HCT116 (cell line): ENCODE measurements around the gene GIPR. TPM values are rescaled to one million over a fixed set of nuclear protein-coding genes. Genes with fewer than 3 reads are reported as not detected.

Experiments
- ATAC-seq: fragments of 200-7000 bp; cut with Tn5 transposase; 2 replicates; pipeline ENCODE4 v1.9.1; 2020; ENCODE audit warnings: mild to moderate bottlenecking, moderate library complexity
- BruUV-seq: library from RNA; stranded (reverse); fragments of 400-500 nt; replicated peaks from 2 replicates; lab custom pipeline; 2021; lab: Mats Ljungman, UMichigan
- CTCF ChIA-PET: fragments of 300-600 bp; sonication (Branson Sonifier 250); formaldehyde crosslinking; loops from one replicate; lab custom pipeline; 2021; ENCODE audit warnings: antibody characterized with exemption; lab: Charles Lee
- POLR2A ChIA-PET: fragments of 300-600, 350-600 bp; sonication (Branson Sonifier 250); formaldehyde crosslinking; loops from one replicate; lab custom pipeline; 2021; ENCODE audit warnings: antibody characterized with exemption; lab: Charles Lee
- RAD21 ChIA-PET, 2 experiments: fragments of 300-600 bp; sonication (Branson Sonifier 250); formaldehyde crosslinking; loops; one replicate each; lab custom pipeline; 2023; ENCODE audit warnings: low total read pairs in 2 of 2; ENCODE audit not compliant: uncharacterized antibody in 2 of 2, unreplicated experiment in 2 of 2, low non-redundant PET in 1 of 2; lab: Charles Lee
- DNase-seq: peaks from one replicate; pipeline ENCODE4 v3.0.0-alpha.2; 2010; ENCODE audit warnings: low read depth, low spot score
- H2AFZ ChIP-seq: fragments of 200-600 bp; shearing (Covaris generic), sonication (generic); 2 replicates; pipeline ENCODE4 v1.6.1; 2017; ENCODE audit warnings: low read depth, mixed run types, mixed read lengths, antibody characterized with exemption, low read length; ENCODE audit not compliant: poor library complexity, severe bottlenecking
- H3K27ac ChIP-seq: 2 replicates; pipeline ENCODE4 v1.5.1; 2012; ENCODE audit warnings: low read depth, low read length
- H3K27me3 ChIP-seq: fragments of 200-600 bp; sonication (generic); 2 replicates; pipeline ENCODE4 v1.6.1; 2016; ENCODE audit warnings: mixed run types, low read length, mixed read lengths; ENCODE audit not compliant: insufficient read depth
- H3K36me3 ChIP-seq, 2 experiments: fragments of 200-500 bp in 1 of 2; fragments of 200-600 bp in 1 of 2; sonication (Bioruptor generic) in 1 of 2; sonication (generic) in 1 of 2; 2 replicates each; pipeline versions ENCODE4 v1.5.1 to v1.6.1; 2014 to 2016; ENCODE audit warnings: low read length in 2 of 2, inconsistent platforms in 1 of 2, mixed read lengths in 1 of 2, mixed run types in 1 of 2; ENCODE audit not compliant: insufficient read depth in 2 of 2, control insufficient read depth in 1 of 2
- H3K4me1 ChIP-seq, 2 experiments: fragments of 200-600 bp in 1 of 2; sonication (generic) in 1 of 2; 2 replicates each; pipeline versions ENCODE4 v1.5.1 to v1.6.1; 2012 to 2017; ENCODE audit warnings: low read length in 2 of 2, inconsistent platforms in 1 of 2, mild to moderate bottlenecking in 1 of 2, mixed read lengths in 1 of 2, mixed run types in 1 of 2, moderate library complexity in 1 of 2; ENCODE audit not compliant: insufficient read depth in 2 of 2, control insufficient read depth in 1 of 2
- H3K4me2 ChIP-seq: fragments of 200-600 bp; sonication (generic); 2 replicates; pipeline ENCODE4 v1.6.1; 2017; ENCODE audit warnings: mixed run types, low read length, mixed read lengths
- H3K4me3 ChIP-seq, 2 experiments: fragments of 200-600 bp in 1 of 2; sonication (generic) in 1 of 2; replicated peaks in 1 of 2; 2 replicates each; pipeline ENCODE4 v1.5.1; 2011 to 2016; ENCODE audit warnings: low read length in 2 of 2, control low read depth in 1 of 2, low read depth in 1 of 2, mild to moderate bottlenecking in 1 of 2, mixed read lengths in 1 of 2, mixed run types in 1 of 2
- H3K79me2 ChIP-seq: fragments of 200-600 bp; sonication (generic); 2 replicates; pipeline ENCODE4 v1.6.1; 2017; ENCODE audit warnings: mild to moderate bottlenecking, mixed run types, low read length, moderate library complexity, mixed read lengths; ENCODE audit not compliant: insufficient read depth
- H3K9ac ChIP-seq: fragments of 200-600 bp; sonication (generic); 2 replicates; pipeline ENCODE4 v1.6.1; 2016; ENCODE audit warnings: low read length, mixed read lengths
- H3K9me2 ChIP-seq: fragments of 200-600 bp; sonication (generic), shearing (Covaris generic); 2 replicates; pipeline ENCODE4 v1.6.1; 2017; ENCODE audit warnings: mixed run types, mild to moderate bottlenecking, moderate library complexity; ENCODE audit not compliant: insufficient read depth
- H3K9me3 ChIP-seq, 2 experiments: fragments of 200-500 bp in 1 of 2; fragments of 200-600 bp in 1 of 2; sonication (Bioruptor generic) in 1 of 2; sonication (generic) in 1 of 2; 2 replicates each; pipeline ENCODE4 v1.6.1; 2014 to 2017; ENCODE audit warnings: low read length in 2 of 2, mixed read lengths in 2 of 2, inconsistent platforms in 1 of 2, low read depth in 1 of 2, mild to moderate bottlenecking in 1 of 2, mixed run types in 1 of 2, moderate library complexity in 1 of 2; ENCODE audit not compliant: control insufficient read depth in 1 of 2, insufficient read depth in 1 of 2
- H4K20me1 ChIP-seq: fragments of 200-600 bp; sonication (generic), shearing (Covaris generic); 2 replicates; pipeline ENCODE4 v1.6.1; 2017; ENCODE audit warnings: mixed run types, mild to moderate bottlenecking, moderate library complexity; ENCODE audit not compliant: insufficient read depth
- CTCF ChIP-seq, 3 experiments: fragments of 200-600 bp in 1 of 3; sonication (generic) in 1 of 3; IDR thresholded peaks in 2 of 3; conservative IDR thresholded peaks in 1 of 3; 2 replicates each; pipeline ENCODE4 v1.5.1; 2012 to 2017; ENCODE audit warnings: low read depth in 2 of 3, low read length in 2 of 3, antibody characterized with exemption in 1 of 3, borderline replicate concordance in 1 of 3, control low read depth in 1 of 3, mild to moderate bottlenecking in 1 of 3, mixed read lengths in 1 of 3, mixed run types in 1 of 3, moderate library complexity in 1 of 3; ENCODE audit not compliant: insufficient read depth in 1 of 3
- ELF1 ChIP-seq: IDR thresholded peaks from 2 replicates; pipeline ENCODE4 v1.6.1; 2012; ENCODE audit warnings: low read depth, borderline replicate concordance
- EZH2 ChIP-seq: fragments of 200-600 bp; sonication (generic); IDR thresholded peaks from 2 replicates; pipeline ENCODE4 v1.6.1; 2017; ENCODE audit warnings: antibody characterized with exemption, mixed run types
- JUND ChIP-seq: IDR thresholded peaks from 2 replicates; pipeline ENCODE4 v1.6.1; 2012
- POLR2A ChIP-seq: IDR thresholded peaks from 2 replicates; pipeline ENCODE4 v1.7.0; 2011; ENCODE audit warnings: borderline replicate concordance; ENCODE audit not compliant: insufficient read depth, insufficient read length; ENCODE audit errors: extremely low read depth
- RAD21 ChIP-seq: IDR thresholded peaks from 2 replicates; pipeline ENCODE4 v1.6.1; 2012; ENCODE audit warnings: low read depth, mild to moderate bottlenecking
- SIN3A ChIP-seq: IDR thresholded peaks from 2 replicates; pipeline ENCODE4 v1.6.1; 2012; ENCODE audit warnings: low read depth
- SP1 ChIP-seq: IDR thresholded peaks from 2 replicates; pipeline ENCODE4 v1.6.1; 2012; ENCODE audit warnings: low read depth
- SRF ChIP-seq: IDR thresholded peaks from 2 replicates; pipeline ENCODE4 v1.6.1; 2012; ENCODE audit warnings: low read depth
- TCF7L2 ChIP-seq: IDR thresholded peaks from 2 replicates; pipeline ENCODE4 v1.7.0; 2011; ENCODE audit warnings: borderline replicate concordance, inconsistent platforms; ENCODE audit not compliant: insufficient read depth, insufficient read length; ENCODE audit errors: extremely low read depth
- ZFX ChIP-seq: fragments of 450-650 bp; IDR thresholded peaks from 2 replicates; pipeline ENCODE4 v1.6.1; 2017
- ZNF274 ChIP-seq: fragments of 200-500 bp; sonication (Bioruptor generic); IDR thresholded peaks from 2 replicates; pipeline ENCODE4 v1.6.1; 2014; ENCODE audit warnings: mild to moderate bottlenecking, low read depth, low read length, inconsistent platforms
- intact Hi-C: fragments of 100-400 bp; cut with micrococcal nuclease; formaldehyde crosslinking; loops from 2 replicates; pipeline ENCODE4 v1.10.0; 2022
- total RNA-seq: library from RNA; stranded (reverse); gene quantifications from one replicate; pipeline ENCODE4 v1.2.1, GENCODE V29; 2021; ENCODE audit not compliant: unreplicated experiment
- TF ChIP-seq, protein P1 (sequence below): IDR thresholded peaks from 2 replicates; pipeline ENCODE4 v1.6.1; 2012

GIPR gene
- total RNA-seq, 1 experiment from 2014 or later = 14.1 TPM

GRCh38 chr19:45710356-45711130, 42.5 kb downstream of the GIPR start:
- intact Hi-C loops = no loop called here
- no peak overlapping the region for H3K9ac ChIP-seq
- no peaks in the 10 kb centered on the region for H3K4me1 ChIP-seq
- H3K27ac ChIP-seq = no peak overlapping the region
- BruUV-seq = TSS peak; percentile 22
- DNase-seq (no peak), ATAC-seq (no peak)
- no peaks in the 10 kb centered on the region for H3K9me2 ChIP-seq
- H3K27me3 ChIP-seq = no peaks in the 10 kb centered on the region
- TF ChIP-seq RAD21 (no peak), SRF (no peak), ELF1 (no peak), SP1 (no peak), EZH2 (no peak), ZFX (no peak), POLR2A (no peak), TCF7L2 (no peak), SIN3A (no peak), ZNF274 (no peak), JUND (no peak), CTCF (IDR thresholded peaks at IDR 0.05 in 2 of 3, conservative IDR thresholded peaks at IDR 0.05 in 1 of 3; ENCODE audit: borderline replicate concordance in 1 of 3, insufficient read depth in 1 of 3, low read depth in 2 of 3, low read length in 2 of 3) (no peak)
- TF ChIP-seq, protein P1, sequence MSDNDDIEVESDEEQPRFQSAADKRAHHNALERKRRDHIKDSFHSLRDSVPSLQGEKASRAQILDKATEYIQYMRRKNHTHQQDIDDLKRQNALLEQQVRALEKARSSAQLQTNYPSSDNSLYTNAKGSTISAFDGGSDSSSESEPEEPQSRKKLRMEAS = no peak
- CTCF ChIA-PET = no interaction called here
- H4K20me1 ChIP-seq = no peaks in the 10 kb centered on the region
- H3K4me3 ChIP-seq = no peak overlapping the region
- POLR2A ChIA-PET = no interaction called here
- RAD21 ChIA-PET = no interaction called here
- H3K79me2 ChIP-seq = peaks cover 34% of the 10 kb centered on the region
- no peak overlapping the region for H2AFZ ChIP-seq
- no peaks in the 10 kb centered on the region for H3K9me3 ChIP-seq
- H3K36me3 ChIP-seq = peaks cover 11 to 15% of the 10 kb centered on the region in 2 experiments; a peak in 2 of 4 replicates
- no peak overlapping the region for H3K4me2 ChIP-seq
